Measurements from ENCODE around the gene ARID1B. TPM values are rescaled to one million over a fixed set of nuclear protein-coding genes. Genes with fewer than 3 reads are reported as not detected.
A peak's percentile ranks its signal among the peaks of the same experiment; 100 is the strongest.

The ARID1B gene
- total RNA-seq, 5 donors from 2014 or later (not counting 1 experiment from before 2014, with no cell fraction given): 103 to 161 (median 108) TPM

DNA sequence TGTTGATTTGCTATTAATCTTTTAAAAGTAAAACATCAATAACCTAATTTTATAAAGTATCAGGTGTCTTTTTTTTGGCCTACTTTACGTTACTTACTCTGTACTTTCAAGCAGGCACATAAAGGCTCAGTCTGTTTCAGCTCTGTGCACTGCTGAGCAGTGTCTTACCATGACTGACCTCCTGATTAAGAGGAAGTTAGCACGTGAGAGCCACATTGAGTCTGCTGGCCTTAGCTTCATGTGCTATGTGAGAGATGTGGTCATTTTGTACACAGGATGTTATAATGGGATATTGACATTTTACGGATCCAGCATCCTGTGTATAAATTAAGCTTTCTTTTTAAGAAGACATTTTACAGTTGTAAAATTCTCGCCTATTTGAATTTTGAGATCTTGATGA, 31.9 kb downstream of the ARID1B start:
- H3K4me1 Mint-ChIP-seq: peaks cover 89 to 90% (median 90%) of the 10 kb centered on the region in 3 donors
- WGBS (ENCODE audit: insufficient coverage): 80% methylated on average over 1 of the region's 4 CpGs
- H3K4me3 Mint-ChIP-seq: peak overlapping the region in 1 of 3 donors; percentile 47
- H3K27me3 ChIP-seq (replicated peaks in 1 of 2; ENCODE audit: control insufficient read depth in 2 of 2, extremely low read depth in 1 of 2, insufficient read depth in 2 of 2, low read length in 1 of 2): no peaks in the 10 kb centered on the region
- ATAC-seq (replicated peaks in 1 of 4) (no peak), DNase-seq (no peak)
- H3K9me3 Mint-ChIP-seq: no peaks in the 10 kb centered on the region
- POLR2A ChIA-PET: no interaction called here
- no peaks in the 10 kb centered on the region for H3K9me3 ChIP-seq
- no peaks in the 10 kb centered on the region for H3K27me3 Mint-ChIP-seq
- H3K36me3 ChIP-seq (ENCODE audit: control insufficient read depth in 2 of 2, extremely low read depth in 1 of 2, insufficient read depth in 1 of 2, low read length in 1 of 2): no peaks in the 10 kb centered on the region
- H3K4me1 ChIP-seq (ENCODE audit: control insufficient read depth in 1 of 2, extremely low read depth in 1 of 2, insufficient read depth in 2 of 2, low read length in 2 of 2): peaks cover 29 to 32% of the 10 kb centered on the region in 2 experiments
- CTCF ChIA-PET: interaction anchor here in 1 of 2 donors (1.2 kb wide), 1 partner anchor 13 kb away, joined by 3 read pairs; no protein-coding TSS in a partner anchor
- no peak overlapping the region for H3K4me3 ChIP-seq (ENCODE audit: control insufficient read depth in 1 of 2, extremely low read depth in 1 of 2, low read length in 1 of 2)
- H3K27ac ChIP-seq (ENCODE audit: low read length): no peak overlapping the region
- peak overlapping the region; percentile 16 to 19 for H3K27ac Mint-ChIP-seq
- peaks cover 5% of the 10 kb centered on the region for H3K36me3 Mint-ChIP-seq

DNA sequence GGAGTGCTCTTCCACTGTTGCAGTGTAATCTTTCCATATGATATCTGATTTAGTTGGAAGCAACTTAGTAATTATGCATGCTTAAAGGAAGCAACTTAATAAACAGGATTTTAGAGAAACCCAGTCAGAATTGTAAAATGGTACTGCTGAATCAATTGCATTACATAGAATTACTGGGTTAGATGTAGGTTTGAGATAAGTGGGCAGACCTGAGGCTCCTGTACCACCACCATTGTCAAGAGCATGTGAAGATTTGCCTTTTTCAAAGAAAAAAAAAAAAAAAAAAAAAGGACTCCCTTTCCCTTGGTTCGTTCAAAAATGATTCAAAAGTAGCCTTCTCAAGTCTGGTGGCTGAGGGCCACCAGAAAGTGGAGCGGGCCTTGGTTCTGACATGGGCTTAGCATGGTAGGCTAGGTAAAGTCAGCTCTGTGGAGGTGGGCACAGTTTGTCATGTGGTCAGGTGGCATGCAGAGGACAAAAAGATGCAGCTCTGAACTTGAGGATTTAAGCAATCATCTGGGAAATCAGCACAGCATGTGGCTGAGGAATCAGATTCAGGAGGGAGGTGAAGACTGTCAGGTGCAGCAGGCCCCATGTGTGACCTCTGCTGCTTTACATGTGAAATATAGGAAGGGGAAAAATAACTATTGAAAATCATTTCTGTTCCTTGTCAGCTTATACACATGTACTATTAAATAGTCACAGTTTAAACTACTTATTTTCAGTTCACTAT, 32.4 kb downstream of the ARID1B start:
- ChIA-PET POLR2A (no interaction called here), CTCF (interaction anchor here in 1 of 2 donors (1.2 kb wide), 1 partner anchor 14 kb away, joined by 3 read pairs; no protein-coding TSS in a partner anchor)
- Histone ChIP-seq H3K9me3 (no peaks in the 10 kb centered on the region), H3K27ac (ENCODE audit: low read length) (no peak overlapping the region), H3K4me3 (ENCODE audit: control insufficient read depth in 1 of 2, extremely low read depth in 1 of 2, low read length in 1 of 2) (no peak overlapping the region), H3K4me1 (ENCODE audit: control insufficient read depth in 1 of 2, extremely low read depth in 1 of 2, insufficient read depth in 2 of 2, low read length in 2 of 2) (peaks cover 29 to 34% of the 10 kb centered on the region in 2 experiments), H3K27me3 (replicated peaks in 1 of 2; ENCODE audit: control insufficient read depth in 2 of 2, extremely low read depth in 1 of 2, insufficient read depth in 2 of 2, low read length in 1 of 2) (no peaks in the 10 kb centered on the region), H3K36me3 (ENCODE audit: control insufficient read depth in 2 of 2, extremely low read depth in 1 of 2, insufficient read depth in 1 of 2, low read length in 1 of 2) (no peaks in the 10 kb centered on the region)
- ATAC-seq (replicated peaks in 1 of 4): no peak
- peaks cover 5% of the 10 kb centered on the region for H3K36me3 Mint-ChIP-seq
- peak overlapping the region; percentile 16 to 65 for H3K27ac Mint-ChIP-seq
- DNase-seq: no peak
- H3K27me3 Mint-ChIP-seq: no peaks in the 10 kb centered on the region
- H3K4me3 Mint-ChIP-seq: peak overlapping the region in 1 of 3 donors; percentile 47
- H3K9me3 Mint-ChIP-seq: no peaks in the 10 kb centered on the region
- WGBS (ENCODE audit: insufficient coverage): 100% methylated on average over 1 of the region's 2 CpGs
- peaks cover 89 to 90% (median 90%) of the 10 kb centered on the region in 3 donors for H3K4me1 Mint-ChIP-seq

DNA sequence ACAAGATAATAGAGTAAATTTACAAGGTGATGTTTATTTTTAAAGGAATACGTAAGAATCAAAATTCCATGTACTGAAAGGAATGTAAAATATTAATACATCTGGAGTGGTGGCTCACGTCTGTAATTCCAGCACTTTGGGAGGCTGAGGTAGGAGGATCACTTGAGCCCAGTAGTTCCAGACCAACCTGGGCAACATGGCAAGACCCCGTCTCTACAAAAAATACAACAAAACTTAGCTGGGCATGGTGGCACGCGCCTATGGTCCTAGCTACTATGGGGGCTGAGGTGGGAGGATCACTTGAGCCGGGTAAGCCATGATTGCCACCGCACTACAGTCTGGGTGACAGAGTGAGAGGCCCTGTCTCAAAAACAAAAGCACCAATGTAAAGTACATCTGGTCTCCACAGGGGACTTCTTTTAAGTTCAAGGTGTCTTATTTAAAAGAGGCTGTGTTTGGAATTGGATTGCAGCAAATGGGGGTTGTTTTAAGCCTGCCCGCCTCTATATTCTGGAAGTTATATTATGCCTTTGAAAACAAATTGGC, 36.9 kb downstream of the ARID1B start:
- Mint-ChIP-seq H3K4me1 (peaks cover 85 to 95% (median 88%) of the 10 kb centered on the region in 3 donors), H3K27ac (no peak overlapping the region), H3K9me3 (no peaks in the 10 kb centered on the region), H3K36me3 (peaks cover 5% of the 10 kb centered on the region), H3K27me3 (no peaks in the 10 kb centered on the region), H3K4me3 (peak overlapping the region in 1 of 3 donors; percentile 27)
- CTCF ChIA-PET: no interaction called here
- no peaks in the 10 kb centered on the region for H3K27me3 ChIP-seq (replicated peaks in 1 of 2; ENCODE audit: control insufficient read depth in 2 of 2, extremely low read depth in 1 of 2, insufficient read depth in 2 of 2, low read length in 1 of 2)
- no peak for ATAC-seq (replicated peaks in 1 of 4)
- H3K4me3 ChIP-seq (ENCODE audit: control insufficient read depth in 1 of 2, extremely low read depth in 1 of 2, low read length in 1 of 2): no peak overlapping the region
- no peak for DNase-seq
- H3K4me1 ChIP-seq (ENCODE audit: control insufficient read depth in 1 of 2, extremely low read depth in 1 of 2, insufficient read depth in 2 of 2, low read length in 2 of 2): peaks cover 14 to 34% of the 10 kb centered on the region in 2 experiments
- POLR2A ChIA-PET: no interaction called here
- WGBS (ENCODE audit: insufficient coverage): 100% methylated on average over 1 of the region's 8 CpGs
- H3K9me3 ChIP-seq: no peaks in the 10 kb centered on the region
- no peaks in the 10 kb centered on the region for H3K36me3 ChIP-seq (ENCODE audit: control insufficient read depth in 2 of 2, extremely low read depth in 1 of 2, insufficient read depth in 1 of 2, low read length in 1 of 2)
- no peak overlapping the region for H3K27ac ChIP-seq (ENCODE audit: low read length)

DNA sequence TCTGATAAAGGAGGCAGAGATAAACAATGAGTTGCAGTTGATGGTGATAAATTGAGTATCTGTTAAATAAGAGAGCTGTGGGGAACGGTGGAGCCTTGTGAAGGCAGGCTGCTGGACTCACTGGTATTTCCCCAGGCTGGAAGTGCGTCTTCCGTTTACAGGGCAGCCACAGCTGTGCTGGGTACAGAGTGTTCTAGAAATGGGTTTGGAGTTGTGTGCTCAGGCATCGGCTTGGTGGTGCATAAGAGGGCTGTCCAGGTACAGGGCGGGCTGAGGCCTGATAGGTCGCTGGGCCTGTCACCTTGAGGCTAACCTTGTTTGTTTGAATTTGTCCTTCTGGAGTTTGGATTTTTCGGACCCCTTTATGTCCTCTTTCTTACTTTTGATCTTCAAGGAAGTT, 39.3 kb downstream of the ARID1B start:
- H3K27ac Mint-ChIP-seq: no peak overlapping the region
- no peaks in the 10 kb centered on the region for H3K36me3 ChIP-seq (ENCODE audit: control insufficient read depth in 2 of 2, extremely low read depth in 1 of 2, insufficient read depth in 1 of 2, low read length in 1 of 2)
- no peaks in the 10 kb centered on the region for H3K9me3 ChIP-seq
- H3K4me1 ChIP-seq (ENCODE audit: control insufficient read depth in 1 of 2, extremely low read depth in 1 of 2, insufficient read depth in 2 of 2, low read length in 2 of 2): peaks cover 8 to 31% of the 10 kb centered on the region in 2 experiments
- no peak overlapping the region for H3K4me3 ChIP-seq (ENCODE audit: control insufficient read depth in 1 of 2, extremely low read depth in 1 of 2, low read length in 1 of 2)
- H3K27ac ChIP-seq (ENCODE audit: low read length): no peak overlapping the region
- H3K36me3 Mint-ChIP-seq: no peaks in the 10 kb centered on the region
- no peaks in the 10 kb centered on the region for H3K27me3 Mint-ChIP-seq
- H3K9me3 Mint-ChIP-seq: no peaks in the 10 kb centered on the region
- H3K4me3 Mint-ChIP-seq: peak overlapping the region in 1 of 3 donors; percentile 28
- 80% methylated on average over 5 of the region's 7 CpGs for WGBS (ENCODE audit: insufficient coverage)
- peak in 1 of 4 experiments; percentile 72 for ATAC-seq (replicated peaks in 1 of 4)
- CTCF ChIA-PET: no interaction called here
- DNase-seq: peak in 2 of 35 experiments; percentile 6 to 43
- POLR2A ChIA-PET: interaction anchor here in 1 of 2 donors (0.6 kb wide), 1 partner anchor 1771 kb away, joined by 12 read pairs; no protein-coding TSS in a partner anchor
- no peaks in the 10 kb centered on the region for H3K27me3 ChIP-seq (replicated peaks in 1 of 2; ENCODE audit: control insufficient read depth in 2 of 2, extremely low read depth in 1 of 2, insufficient read depth in 2 of 2, low read length in 1 of 2)
- peaks cover 82 to 93% (median 86%) of the 10 kb centered on the region in 3 donors for H3K4me1 Mint-ChIP-seq

DNA sequence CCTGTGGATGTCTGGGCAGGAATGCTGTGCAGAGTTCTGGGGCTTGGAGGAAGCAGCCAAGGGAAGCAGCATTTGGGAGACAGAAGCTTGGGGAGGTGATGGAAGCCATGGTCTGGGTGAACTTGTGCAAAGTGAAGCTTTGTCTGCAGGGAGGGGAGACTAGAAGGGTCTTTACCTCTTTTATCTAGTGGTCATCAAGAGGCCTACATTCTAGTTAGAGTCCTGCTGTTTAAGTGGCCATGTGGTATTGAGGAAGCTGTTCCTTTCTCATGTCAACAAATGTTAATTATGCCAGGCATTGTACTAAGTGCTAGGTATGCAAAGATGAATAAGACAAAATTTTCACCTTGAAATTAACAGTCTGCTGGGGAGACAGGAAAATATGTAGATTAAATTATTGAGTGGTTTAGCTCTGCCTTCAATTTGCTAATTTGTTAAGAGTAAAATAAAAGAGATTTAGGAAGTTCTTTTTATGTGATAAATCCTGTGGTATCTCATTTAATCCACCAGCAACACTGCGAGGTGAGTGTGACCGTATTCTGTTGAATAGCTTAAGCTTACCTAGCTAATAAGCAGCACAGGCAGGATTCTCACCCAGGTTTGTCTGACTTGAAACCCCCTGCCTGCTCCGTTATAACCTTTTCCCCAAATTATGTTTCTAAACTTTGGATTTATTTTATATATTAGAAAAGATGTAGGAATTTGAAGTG, 43.1 kb downstream of the ARID1B start:
- Mint-ChIP-seq H3K27me3 (no peaks in the 10 kb centered on the region), H3K36me3 (peaks cover 12% of the 10 kb centered on the region), H3K27ac (peak overlapping the region in 1 of 2 donors; percentile 8), H3K4me3 (peak overlapping the region in 1 of 3 donors; percentile 40), H3K9me3 (no peaks in the 10 kb centered on the region), H3K4me1 (peaks cover 85 to 92% (median 87%) of the 10 kb centered on the region in 3 donors)
- H3K4me1 ChIP-seq (ENCODE audit: control insufficient read depth in 1 of 2, extremely low read depth in 1 of 2, insufficient read depth in 2 of 2, low read length in 2 of 2): peaks cover 4 to 41% of the 10 kb centered on the region in 2 experiments
- DNase-seq: no peak
- no peak overlapping the region for H3K27ac ChIP-seq (ENCODE audit: low read length)
- POLR2A ChIA-PET: no interaction called here
- no peaks in the 10 kb centered on the region for H3K9me3 ChIP-seq
- WGBS (ENCODE audit: insufficient coverage): no CpG with 5 or more reads among the region's 3 CpGs
- no peak overlapping the region for H3K4me3 ChIP-seq (ENCODE audit: control insufficient read depth in 1 of 2, extremely low read depth in 1 of 2, low read length in 1 of 2)
- H3K27me3 ChIP-seq (replicated peaks in 1 of 2; ENCODE audit: control insufficient read depth in 2 of 2, extremely low read depth in 1 of 2, insufficient read depth in 2 of 2, low read length in 1 of 2): no peaks in the 10 kb centered on the region
- no peak for ATAC-seq (replicated peaks in 1 of 4)
- peaks cover 0 to 5% of the 10 kb centered on the region in 2 donors for H3K36me3 ChIP-seq (ENCODE audit: control insufficient read depth in 2 of 2, extremely low read depth in 1 of 2, insufficient read depth in 1 of 2, low read length in 1 of 2)
- CTCF ChIA-PET: no interaction called here

DNA sequence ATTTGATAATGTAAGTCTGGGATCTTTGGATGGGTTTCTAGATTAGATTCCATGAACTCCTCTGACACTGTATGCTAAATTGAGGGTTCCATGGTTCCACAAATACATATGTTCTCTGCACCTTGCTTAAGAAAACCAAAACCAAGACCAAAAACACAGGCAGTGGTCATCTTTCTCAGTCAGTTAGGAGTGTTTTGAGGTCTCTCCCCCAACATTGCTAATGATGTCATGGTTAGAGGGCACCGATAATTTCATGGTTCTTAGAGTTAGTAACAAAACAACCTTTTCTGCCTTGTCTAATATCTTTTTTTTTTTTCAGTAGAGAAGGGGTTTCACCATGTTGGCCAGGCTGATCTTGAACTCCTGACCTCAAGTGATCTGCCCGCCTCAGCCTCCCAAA, 44.5 kb downstream of the ARID1B start:
- Histone ChIP-seq H3K4me1 (ENCODE audit: control insufficient read depth in 1 of 2, extremely low read depth in 1 of 2, insufficient read depth in 2 of 2, low read length in 2 of 2) (peaks cover 4 to 42% of the 10 kb centered on the region in 2 experiments), H3K27me3 (replicated peaks in 1 of 2; ENCODE audit: control insufficient read depth in 2 of 2, extremely low read depth in 1 of 2, insufficient read depth in 2 of 2, low read length in 1 of 2) (no peaks in the 10 kb centered on the region), H3K9me3 (no peaks in the 10 kb centered on the region), H3K4me3 (ENCODE audit: control insufficient read depth in 1 of 2, extremely low read depth in 1 of 2, low read length in 1 of 2) (no peak overlapping the region), H3K36me3 (ENCODE audit: control insufficient read depth in 2 of 2, extremely low read depth in 1 of 2, insufficient read depth in 1 of 2, low read length in 1 of 2) (peaks cover 0 to 5% of the 10 kb centered on the region in 2 donors), H3K27ac (ENCODE audit: low read length) (no peak overlapping the region)
- Mint-ChIP-seq H3K4me1 (peaks cover 84 to 92% (median 86%) of the 10 kb centered on the region in 3 donors), H3K9me3 (no peaks in the 10 kb centered on the region), H3K27ac (no peak overlapping the region), H3K27me3 (no peaks in the 10 kb centered on the region), H3K4me3 (no peak overlapping the region), H3K36me3 (peaks cover 12% of the 10 kb centered on the region)
- ATAC-seq (replicated peaks in 1 of 4) (no peak), DNase-seq (no peak)
- CTCF ChIA-PET: interaction anchor here in 1 of 2 donors (0.7 kb wide), 1 partner anchor 237 kb away, joined by 3 read pairs; no protein-coding TSS in a partner anchor
- WGBS (ENCODE audit: insufficient coverage): no CpG with 5 or more reads among the region's 2 CpGs
- POLR2A ChIA-PET: interaction anchor here in 1 of 2 donors (0.6 kb wide), 1 partner anchor 291 kb away, joined by 3 read pairs; no protein-coding TSS in a partner anchor

Measured in T-cell (primary cell).